H1 (cell line): ENCODE measurements around the gene FOXO1. TPM values are rescaled to one million over a fixed set of nuclear protein-coding genes. Genes with fewer than 3 reads are reported as not detected.

Experiments used
- CTCF ChIA-PET: fragments of 300-600 bp; sonication (Branson Sonifier 250); formaldehyde crosslinking; loops from one replicate; lab custom pipeline; 2021; ENCODE audit not compliant: partially characterized antibody; lab: Charles Lee
- POLR2A ChIA-PET: fragments of 300-600 bp; sonication (Branson Sonifier 250); formaldehyde crosslinking; loops from one replicate; lab custom pipeline; 2021; ENCODE audit warnings: inconsistent platforms; ENCODE audit not compliant: partially characterized antibody; lab: Charles Lee
- DNase-seq, 2 experiments: peaks; one replicate each; pipeline versions ENCODE4 v3.0.0 to v3.0.0-alpha.2; 2010 to 2022; ENCODE audit warnings: low spot score in 2 of 2, low read depth in 1 of 2, mixed read lengths in 1 of 2
- FAIRE-seq: peaks from 2 replicates; lab custom pipeline; 2011; peaks lifted over from hg19 to GRCh38; lab: Jason Lieb, UNC
- H2AFZ ChIP-seq: 2 replicates; pipeline ENCODE4 v1.8.1; 2012; ENCODE audit warnings: low read length, inconsistent platforms
- H2AK5ac ChIP-seq: 2 replicates; pipeline ENCODE4 v1.6.1; 2013; ENCODE audit warnings: low read depth, low read length
- H2BK120ac ChIP-seq: replicated peaks from 2 replicates; pipeline ENCODE3; 2013; ENCODE audit warnings: low read depth, low read length, inconsistent platforms
- H2BK12ac ChIP-seq: 2 replicates; pipeline ENCODE4 v1.6.1; 2013; ENCODE audit warnings: low read depth, low read length
- H2BK15ac ChIP-seq: 2 replicates; pipeline ENCODE4 v1.6.1; 2013; ENCODE audit warnings: low read length
- H2BK20ac ChIP-seq: 2 replicates; pipeline ENCODE4 v1.6.1; 2013; ENCODE audit warnings: low read length
- H2BK5ac ChIP-seq: 2 replicates; pipeline ENCODE4 v1.6.1; 2013; ENCODE audit warnings: low read depth, low read length
- H3K14ac ChIP-seq: 2 replicates; pipeline ENCODE4 v1.6.1; 2013; ENCODE audit warnings: inconsistent platforms; ENCODE audit not compliant: insufficient read length
- H3K18ac ChIP-seq: 2 replicates; pipeline ENCODE4 v1.6.1; 2013; ENCODE audit warnings: low read length; ENCODE audit errors: extremely low read depth
- H3K23ac ChIP-seq: 2 replicates; pipeline ENCODE4 v1.6.1; 2013; ENCODE audit warnings: inconsistent platforms; ENCODE audit not compliant: insufficient read length
- H3K23me2 ChIP-seq: 2 replicates; pipeline ENCODE4 v1.6.1; 2013; ENCODE audit warnings: low read depth, low read length
- H3K27ac ChIP-seq: 2 replicates; pipeline ENCODE4 v1.6.1; 2011; ENCODE audit warnings: low read depth, low read length, inconsistent platforms
- H3K27me3 ChIP-seq, 4 experiments: replicated peaks in 1 of 4; 1 replicate in 1 of 4; 2 replicates in 3 of 4; pipeline versions ENCODE4 v1.6.1 to v1.8.1; 2011 to 2013; ENCODE audit warnings: low read length in 3 of 4, mild to moderate bottlenecking in 3 of 4, inconsistent platforms in 2 of 4, mixed read lengths in 2 of 4, moderate library complexity in 1 of 4; ENCODE audit not compliant: control insufficient read depth in 3 of 4, insufficient read depth in 3 of 4; ENCODE audit errors: extremely low read depth in 1 of 4
- H3K36me3 ChIP-seq, 4 experiments: 2 replicates each; pipeline versions ENCODE4 v1.6.1 to v1.8.1; 2011 to 2013; ENCODE audit warnings: mild to moderate bottlenecking in 4 of 4, low read length in 3 of 4, moderate library complexity in 2 of 4, control low read depth in 1 of 4, inconsistent platforms in 1 of 4; ENCODE audit not compliant: insufficient read depth in 4 of 4, control insufficient read depth in 2 of 4
- H3K4ac ChIP-seq: replicated peaks from 2 replicates; pipeline ENCODE3; 2013; ENCODE audit warnings: low read length, low read depth, mixed read lengths, inconsistent platforms; ENCODE audit not compliant: insufficient read length
- H3K4me1 ChIP-seq, 4 experiments: replicated peaks in 1 of 4; 1 replicate in 1 of 4; 2 replicates in 3 of 4; pipeline versions ENCODE4 v1.6.1 to v1.8.1; 2011 to 2013; ENCODE audit warnings: low read length in 3 of 4, inconsistent platforms in 2 of 4, mixed read lengths in 1 of 4; ENCODE audit not compliant: insufficient read depth in 4 of 4, control insufficient read depth in 3 of 4
- H3K4me2 ChIP-seq, 2 experiments: 2 replicates each; pipeline versions ENCODE4 v1.6.1 to v1.8.1; 2011 to 2013; ENCODE audit warnings: low read depth in 2 of 2, low read length in 2 of 2, control low read depth in 1 of 2, inconsistent platforms in 1 of 2, mild to moderate bottlenecking in 1 of 2; ENCODE audit not compliant: insufficient read depth in 1 of 2
- H3K4me3 ChIP-seq, 4 experiments: fragments of 200-600, 300-600 bp in 1 of 4; sonication (generic), shearing (Covaris generic), sonication (Bioruptor Twin) in 1 of 4; 2 replicates each; pipeline versions ENCODE4 v1.5.1 to v1.8.1; 2011 to 2016; ENCODE audit warnings: low read length in 4 of 4, low read depth in 3 of 4, control low read depth in 2 of 4, inconsistent platforms in 2 of 4, mild to moderate bottlenecking in 2 of 4, mixed read lengths in 1 of 4, moderate library complexity in 1 of 4; ENCODE audit not compliant: insufficient read depth in 2 of 4; ENCODE audit errors: extremely low read depth in 1 of 4
- H3K56ac ChIP-seq: replicated peaks from 2 replicates; pipeline ENCODE3; 2013; ENCODE audit warnings: low read depth, mild to moderate bottlenecking, mixed read lengths, low read length, inconsistent platforms; ENCODE audit not compliant: insufficient read length
- H3K79me1 ChIP-seq: 2 replicates; pipeline ENCODE4 v1.6.1; 2013; ENCODE audit warnings: low read depth, low read length, control low read depth
- H3K79me2 ChIP-seq, 2 experiments: 2 replicates each; pipeline versions ENCODE4 v1.6.1 to v1.8.1; 2012 to 2013; ENCODE audit warnings: low read length in 2 of 2, mild to moderate bottlenecking in 2 of 2, inconsistent platforms in 1 of 2; ENCODE audit not compliant: insufficient read depth in 2 of 2, control insufficient read depth in 1 of 2
- H3K9ac ChIP-seq, 4 experiments: replicated peaks in 1 of 4; 1 replicate in 1 of 4; 2 replicates in 3 of 4; pipeline versions ENCODE4 v1.6.1 to v1.8.1; 2011 to 2013; ENCODE audit warnings: low read depth in 3 of 4, low read length in 3 of 4, control low read depth in 2 of 4, mild to moderate bottlenecking in 2 of 4, moderate library complexity in 2 of 4, inconsistent platforms in 1 of 4; ENCODE audit errors: extremely low read depth in 1 of 4
- H3K9me3 ChIP-seq, 2 experiments: 2 replicates each; pipeline versions ENCODE4 v1.6.1 to v1.8.1; 2012 to 2013; ENCODE audit warnings: mild to moderate bottlenecking in 2 of 2, moderate library complexity in 2 of 2, control low read depth in 1 of 2, inconsistent platforms in 1 of 2, low read depth in 1 of 2, low read length in 1 of 2, mixed read lengths in 1 of 2; ENCODE audit not compliant: insufficient read depth in 2 of 2
- H4K20me1 ChIP-seq, 2 experiments: replicated peaks in 1 of 2; 2 replicates each; pipeline versions ENCODE3 to v1.8.1; 2011 to 2013; ENCODE audit warnings: inconsistent platforms in 2 of 2, low read length in 2 of 2, mild to moderate bottlenecking in 1 of 2; ENCODE audit not compliant: insufficient read depth in 2 of 2, control insufficient read depth in 1 of 2
- H4K5ac ChIP-seq: 2 replicates; pipeline ENCODE4 v1.6.1; 2013; ENCODE audit warnings: low read length, low read depth, mixed read lengths, inconsistent platforms; ENCODE audit not compliant: insufficient read length
- H4K8ac ChIP-seq: 2 replicates; pipeline ENCODE4 v1.8.0; 2013; ENCODE audit warnings: mild to moderate bottlenecking, moderate library complexity, low read length, inconsistent platforms; ENCODE audit not compliant: insufficient read depth; ENCODE audit errors: extremely low read depth
- H4K91ac ChIP-seq: replicated peaks from 2 replicates; pipeline ENCODE3; 2013; ENCODE audit warnings: low read length, mixed read lengths, inconsistent platforms; ENCODE audit not compliant: insufficient read length
- BACH1 ChIP-seq: IDR thresholded peaks from 2 replicates; pipeline ENCODE4 v1.6.1; 2012; ENCODE audit warnings: low read length, improper control_type of control experiment
- BRCA1 ChIP-seq: IDR thresholded peaks from 2 replicates; pipeline ENCODE4 v1.6.1; 2012; ENCODE audit warnings: low read depth, low read length, improper control_type of control experiment
- CREB1 ChIP-seq: IDR thresholded peaks from 2 replicates; pipeline ENCODE4 v1.6.1; 2012; ENCODE audit warnings: inconsistent platforms
- HDAC2 ChIP-seq, 2 experiments: fragments of 300-600 bp in 1 of 2; sonication (generic) in 1 of 2; IDR thresholded peaks; 2 replicates each; pipeline ENCODE4 v1.6.1; 2011 to 2012; ENCODE audit warnings: low read depth in 2 of 2, low read length in 2 of 2, mild to moderate bottlenecking in 2 of 2, moderate library complexity in 2 of 2, borderline replicate concordance in 1 of 2, inconsistent platforms in 1 of 2
- KDM4A ChIP-seq: IDR thresholded peaks from one replicate; pipeline ENCODE4 v1.7.1; 2012; ENCODE audit warnings: low read depth, mild to moderate bottlenecking, moderate library complexity, low read length, inconsistent platforms; ENCODE audit not compliant: severe bottlenecking
- MAFK ChIP-seq: IDR thresholded peaks from 2 replicates; pipeline ENCODE4 v1.6.1; 2012; ENCODE audit warnings: low read depth, mild to moderate bottlenecking, improper control_type of control experiment, low read length
- POLR2A ChIP-seq, 2 experiments: IDR thresholded peaks; 1 replicate in 1 of 2; 2 replicates in 1 of 2; pipeline ENCODE4 v1.6.1; 2011; ENCODE audit warnings: low read depth in 2 of 2, low read length in 2 of 2, mild to moderate bottlenecking in 2 of 2; ENCODE audit errors: control extremely low read depth in 1 of 2
- POLR2AphosphoS5 ChIP-seq: IDR thresholded peaks from 2 replicates; pipeline ENCODE4 v1.6.1; 2011; ENCODE audit warnings: low read depth, low read length
- TCF12 ChIP-seq: IDR thresholded peaks from 2 replicates; pipeline ENCODE4 v1.6.1; 2011; ENCODE audit warnings: low read depth, mild to moderate bottlenecking, low read length
- WGBS, 2 experiments: shearing (Covaris generic) in 1 of 2; methylation state at CpG; one replicate each; pipeline versions ENCODE4 v1.1.6 to v1.1.7; 2013 to 2015; ENCODE audit warnings: low lambda C conversion rate in 2 of 2, mixed read lengths in 2 of 2, inconsistent platforms in 1 of 2, low coverage in 1 of 2, missing lambda C conversion rate in 1 of 2; ENCODE audit not compliant: insufficient replicate concordance in 2 of 2, insufficient coverage in 1 of 2, insufficient read length in 1 of 2; ENCODE audit errors: extremely low coverage in 1 of 2, missing lambda C conversion rate in 1 of 2; 5-methylcytosine and 5-hydroxymethylcytosine counted together
- polyA plus RNA-seq, 7 experiments: library from polyadenylated mRNA; depleted of rRNA in 3 of 7; stranded (reverse) in 5 of 7; unstranded in 2 of 7; fragments of >200 nt in 5 of 7; fragments of 200-250 nt in 2 of 7; gene quantifications; 1 replicate in 5 of 7; 2 replicates in 1 of 7; 4 replicates in 1 of 7; pipeline versions ENCODE4 v1.2.1 to v1.2.3, GENCODE V29; 2011 to 2013; ENCODE audit warnings: missing spikeins in 2 of 7, mixed read lengths in 2 of 7
- total RNA-seq: library from RNA; stranded (reverse); fragmentation: NEBNext Ultra II Directional; extraction: Animal tissue kit (Norgen Biotek cat#: 25700); gene quantifications from 2 replicates; pipeline ENCODE4 v1.2.1, GENCODE V29; 2021

The FOXO1 gene
- total and polyA plus RNA-seq, 2 of the 8 experiments (the other 6 are each of a cell fraction or from before 2014, with no cell fraction given), result 35.3 to 56.9 TPM

DNA sequence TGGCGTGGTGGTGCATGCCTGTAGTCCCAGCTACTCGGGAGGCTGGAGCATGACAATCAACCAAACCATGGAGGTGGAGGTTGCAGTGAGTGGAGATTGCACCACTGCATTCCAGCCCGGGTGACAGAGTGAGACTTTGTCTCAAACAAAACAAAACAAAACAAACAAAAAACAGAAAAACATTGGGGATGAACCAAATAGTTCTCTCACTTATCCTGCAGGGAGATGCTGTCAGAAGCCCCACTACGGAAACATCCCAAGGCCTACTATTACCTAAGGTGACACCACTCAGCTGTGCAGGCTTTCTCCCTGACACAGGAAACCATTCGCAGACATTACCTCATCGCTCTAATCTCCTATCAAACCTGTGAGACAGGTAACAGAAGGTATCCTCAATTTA, 113.5 kb downstream of the FOXO1 start:
- Histone ChIP-seq H3K9ac (no peak overlapping the region), H2AFZ (no peak overlapping the region), H3K4ac (no peak overlapping the region), H2BK120ac (no peak overlapping the region), H4K20me1 (peaks cover 5 to 8% of the 10 kb centered on the region in 2 experiments), H3K79me1 (peaks cover 4% of the 10 kb centered on the region; the same call in 1 of the 2 replicates), H3K23me2 (no peaks in the 10 kb centered on the region), H3K23ac (no peak overlapping the region), H3K56ac (no peak overlapping the region), H3K4me3 (no peak overlapping the region), H3K18ac (no peak overlapping the region), H3K4me1 (peaks cover 0 to 6% (median 0%) of the 10 kb centered on the region in 4 experiments; a peak in 2 of 7 replicates), H3K4me2 (no peak overlapping the region), H4K5ac (no peak overlapping the region), H3K27me3 (no peaks in the 10 kb centered on the region), H4K91ac (no peak overlapping the region), H2BK15ac (no peak overlapping the region), H2BK12ac (no peak overlapping the region), H3K79me2 (peaks cover 0 to 47% of the 10 kb centered on the region in 2 experiments; a peak in 3 of 4 replicates), H3K36me3 (peaks cover 0 to 6% (median 3%) of the 10 kb centered on the region in 4 experiments; a peak in 4 of 8 replicates), H2BK5ac (no peak overlapping the region), H2AK5ac (no peak overlapping the region), H3K14ac (no peak overlapping the region), H3K27ac (no peak overlapping the region), H3K9me3 (no peaks in the 10 kb centered on the region), H4K8ac (no peak overlapping the region), H2BK20ac (no peak overlapping the region)
- ChIA-PET CTCF (interaction anchor here (0.6 to 1.3 kb wide), 2 partner anchors 115 to 636 kb away, joined by 3 to 4 read pairs; no protein-coding TSS in a partner anchor), POLR2A (interaction anchor here (0.5 kb wide), 1 partner anchor 593 kb away, joined by 4 read pairs; no protein-coding TSS in a partner anchor)
- no peak for FAIRE-seq
- no peak for DNase-seq
- TF ChIP-seq HDAC2 (IDR thresholded peaks at IDR 0.05; ENCODE audit: borderline replicate concordance in 1 of 2, low read depth in 2 of 2, low read length in 2 of 2) (no peak), MAFK (no peak), KDM4A (no peak), CREB1 (no peak), POLR2A (IDR thresholded peaks at IDR 0.05; ENCODE audit: control extremely low read depth in 1 of 2, low read depth in 2 of 2, low read length in 2 of 2) (peak in 1 of 2 experiments; percentile 9; a peak in 1 of 3 replicates), POLR2AphosphoS5 (0 out of 2 replicates have a peak, but pooled peaks have one; percentile 43), TCF12 (no peak), BACH1 (no peak), BRCA1 (no peak)
- 87% methylated on average over 6 of the region's 6 CpGs; no CpG with 5 or more reads in 1 of the 2 experiments for WGBS, 2 experiments
